ENCODE measurements around the gene SLC25A12. TPM values are rescaled to one million over a fixed set of nuclear protein-coding genes. Genes with fewer than 3 reads are reported as not detected.

The SLC25A12 gene
- polyA plus RNA-seq, 2 of the 4 experiments (the other 2 are of a cell fraction), result 12.5 to 26.8 TPM

GRCh38 chr2:171745141-171745540, 148.9 kb downstream of the SLC25A12 start:
- FAIRE-seq, result no peak

GRCh38 chr2:171742760-171743159, 151.3 kb downstream of the SLC25A12 start:
- no peak overlapping the region for H3K4me2 ChIP-seq
- ATAC-seq, result no peak
- DNase-seq (ENCODE audit: low read depth in 1 of 2, low spot score in 1 of 2), result no peak

More at GRCh38 chr2:171745141-171745540, 148.9 kb downstream of the SLC25A12 start:
- no peak for DNase-seq (ENCODE audit: low read depth in 1 of 2, low spot score in 1 of 2)
- Histone ChIP-seq H3K4me2 (no peak overlapping the region), H3K4me3 (no peak overlapping the region), H3K4me1 (no peaks in the 10 kb centered on the region), H3K27ac (no peak overlapping the region), H3K9me3 (no peaks in the 10 kb centered on the region)
- ATAC-seq, result no peak
- ChIA-PET POLR2A (no interaction called here), CTCF (no interaction called here)
- WGBS (ENCODE audit: missing lambda C conversion rate), result 65% methylated on average over 1 of the region's 1 CpG
- no peak for TF ChIP-seq NR3C1 (IDR thresholded peaks at IDR 0.05)

GRCh38 chr2:171741189-171741588, 152.9 kb downstream of the SLC25A12 start:
- H3K4me1 ChIP-seq, result no peaks in the 10 kb centered on the region
- ATAC-seq, result no peak
- no peak for TF ChIP-seq CTCF (IDR thresholded peaks at IDR 0.05)
- no peak for TF ChIP-seq RCOR1 (IDR thresholded peaks at IDR 0.05; ENCODE audit: low read depth, low read length)
- TF ChIP-seq HMGXB4 (CRISPR knock-in tag; IDR thresholded peaks at IDR 0.05; ENCODE audit: borderline replicate concordance), result no peak
- no peak for TF ChIP-seq HES2 (IDR thresholded peaks at IDR 0.05)
- no peak for TF ChIP-seq HOXB5 (CRISPR knock-in tag; IDR thresholded peaks at IDR 0.05)
- TF ChIP-seq CHD4 (IDR thresholded peaks at IDR 0.05; ENCODE audit: borderline replicate concordance), result no peak
- TF ChIP-seq JUN (IDR thresholded peaks at IDR 0.05), result no peak
- TF ChIP-seq CHD2 (IDR thresholded peaks at IDR 0.05; ENCODE audit: low read length, partially characterized antibody), result no peak
- no peak for TF ChIP-seq CBX2 (IDR thresholded peaks at IDR 0.05; ENCODE audit: borderline replicate concordance, low read depth)
- no peak for TF ChIP-seq RAD21 (conservative IDR thresholded peaks at IDR 0.05 in 1 of 2, IDR thresholded peaks at IDR 0.05 in 1 of 2)
- no peak for TF ChIP-seq FOSB (CRISPR knock-in tag; IDR thresholded peaks at IDR 0.05)
- no peak for TF ChIP-seq CEBPB (IDR thresholded peaks at IDR 0.05)
- no peak for TF ChIP-seq HOXA7 (CRISPR knock-in tag; IDR thresholded peaks at IDR 0.05)
- no peak for TF ChIP-seq BHLHE40 (IDR thresholded peaks at IDR 0.05; ENCODE audit: low read depth, low read length)
- no peak for TF ChIP-seq RNF2 (IDR thresholded peaks at IDR 0.05; ENCODE audit: borderline replicate concordance, low read depth)
- no peak for TF ChIP-seq HOXB13 (CRISPR knock-in tag; IDR thresholded peaks at IDR 0.05; ENCODE audit: low read depth)
- WGBS (ENCODE audit: missing lambda C conversion rate), result 73% methylated on average over 2 of the region's 2 CpGs
- POLR2A ChIA-PET, result no interaction called here
- no peak overlapping the region for H3K27ac ChIP-seq
- CTCF ChIA-PET, result no interaction called here
- FAIRE-seq, result no peak
- no peaks in the 10 kb centered on the region for H3K9me3 ChIP-seq
- DNase-seq (ENCODE audit: low read depth in 1 of 2, low spot score in 1 of 2), result no peak
- H3K4me2 ChIP-seq, result no peak overlapping the region
- H3K4me3 ChIP-seq, result no peak overlapping the region

More at GRCh38 chr2:171742760-171743159, 151.3 kb downstream of the SLC25A12 start:
- ChIA-PET CTCF (no interaction called here), POLR2A (no interaction called here)
- Histone ChIP-seq H3K4me3 (no peak overlapping the region), H3K27ac (no peak overlapping the region), H3K9me3 (no peaks in the 10 kb centered on the region), H3K4me1 (no peaks in the 10 kb centered on the region)
- no peak for TF ChIP-seq PBX3 (IDR thresholded peaks at IDR 0.05)
- TF ChIP-seq HEYL (CRISPR knock-in tag; IDR thresholded peaks at IDR 0.05), result no peak
- TF ChIP-seq PHF8 (IDR thresholded peaks at IDR 0.05; ENCODE audit: borderline replicate concordance, low read depth), result no peak
- TF ChIP-seq POLR2A (IDR thresholded peaks at IDR 0.05; ENCODE audit: low read length), result no peak
- TF ChIP-seq MAX (IDR thresholded peaks at IDR 0.05), result no peak
- no peak for TF ChIP-seq EP300 (IDR thresholded peaks at IDR 0.05)
- TF ChIP-seq CHD2 (IDR thresholded peaks at IDR 0.05; ENCODE audit: low read length, partially characterized antibody), result no peak
- TF ChIP-seq RAD21 (conservative IDR thresholded peaks at IDR 0.05 in 1 of 2, IDR thresholded peaks at IDR 0.05 in 1 of 2), result no peak
- TF ChIP-seq ATOH8 (CRISPR knock-in tag; IDR thresholded peaks at IDR 0.05; ENCODE audit: low read depth), result no peak
- no peak for TF ChIP-seq RCOR1 (IDR thresholded peaks at IDR 0.05; ENCODE audit: low read depth, low read length)
- no peak for FAIRE-seq
- 56% methylated on average over 1 of the region's 1 CpG for WGBS (ENCODE audit: missing lambda C conversion rate)
